Myocyte (in vitro differentiated cells): Measurements from ENCODE around the gene HOXC5. TPM values are rescaled to one million over a fixed set of nuclear protein-coding genes. Genes with fewer than 3 reads are reported as not detected.
A peak's percentile ranks its signal among the peaks of the same experiment; 100 is the strongest.

Source experiments
- DNase-seq: peaks from one replicate; pipeline ENCODE4 v3.0.0-alpha.2; 2012; ENCODE audit warnings: low read depth
- polyA plus RNA-seq: library from polyadenylated mRNA; unstranded; fragments of >200 nt; gene quantifications from one replicate; pipeline ENCODE4 v1.2.1, GENCODE V29; 2012; ENCODE audit warnings: missing spikeins
- total RNA-seq: library from RNA; depleted of rRNA; stranded (reverse); fragments of >200 nt; gene quantifications from 2 replicates; pipeline ENCODE4 v1.2.3, GENCODE V29; 2014

HOXC5 gene
- 1.2 and 1.4 TPM in 2 replicates for total RNA-seq
- polyA plus RNA-seq, result 0.71 TPM

- DNase-seq, result peak; percentile 89
These were observed at the start of gene HOXC5 for GRCh38 chr12:54032627-54033100. Gene HOXC5 (plus strand): TSS chr12:54033050. CDS start chr12:54033123, 73 bp downstream.

- DNase-seq, result no peak
These were observed 49.3 kb upstream of the HOXC5 start for GRCh38 chr12:53983568-53983949.

- no peak for DNase-seq
These were observed 48.8 kb upstream of the HOXC5 start for GRCh38 chr12:53983950-53984572.

GRCh38 chr12:53984901-53985691 is 47.8 kb upstream of the HOXC5 start, which contains the start of gene HOXC10:
Gene HOXC10 (plus strand): TSS chr12:53985146. CDS start chr12:53985260, 114 bp downstream.
- peak; percentile 97 for DNase-seq

- DNase-seq, result no peak
These were observed 47.2 kb upstream of the HOXC5 start for GRCh38 chr12:53985692-53985993.

GRCh38 chr12:53985994-53986685 is 46.7 kb upstream of the HOXC5 start:
- no peak for DNase-seq

- DNase-seq, result no peak
These were observed 46.0 kb upstream of the HOXC5 start for GRCh38 chr12:53986686-53987483.

- DNase-seq, result no peak
These were observed 45.0 kb upstream of the HOXC5 start for GRCh38 chr12:53987787-53988230.

- DNase-seq, result no peak
These were observed 44.2 kb upstream of the HOXC5 start for GRCh38 chr12:53988541-53989226.

- DNase-seq, result no peak
These were observed 43.4 kb upstream of the HOXC5 start for GRCh38 chr12:53989227-53990113.

- DNase-seq, result no peak
These were observed 42.4 kb upstream of the HOXC5 start for GRCh38 chr12:53990311-53991076.

GRCh38 chr12:53991077-53991460 is 41.8 kb upstream of the HOXC5 start:
- peak; percentile 63 for DNase-seq

- no peak for DNase-seq
These were observed 40.4 kb upstream of the HOXC5 start for GRCh38 chr12:53992377-53992889.

GRCh38 chr12:53993162-53994008 is 39.5 kb upstream of the HOXC5 start:
- DNase-seq, result no peak

- no peak for DNase-seq
These were observed 38.9 kb upstream of the HOXC5 start for GRCh38 chr12:53994009-53994263.

- DNase-seq, result no peak
These were observed 38.4 kb upstream of the HOXC5 start for GRCh38 chr12:53994264-53995001.

- no peak for DNase-seq
These were observed 37.9 kb upstream of the HOXC5 start for GRCh38 chr12:53995002-53995377.
